Activated CD4-positive, alpha-beta T cell treated with anti-CD3 and anti-CD28 coated beads for 48 hours (primary cell): ENCODE data around the gene SHPK.
A peak's percentile ranks its signal among the peaks of the same experiment; 100 is the strongest.
"Not testable (repeated sequence)": the region's sequence is repeated elsewhere in the genome, so short reads cannot be mapped to it uniquely, and the experiment has no call there.

Experiments
- DNase-seq: peaks from one replicate; pipeline ENCODE4 v3.0.0-alpha.2; 2020

The SHPK gene

DNA sequence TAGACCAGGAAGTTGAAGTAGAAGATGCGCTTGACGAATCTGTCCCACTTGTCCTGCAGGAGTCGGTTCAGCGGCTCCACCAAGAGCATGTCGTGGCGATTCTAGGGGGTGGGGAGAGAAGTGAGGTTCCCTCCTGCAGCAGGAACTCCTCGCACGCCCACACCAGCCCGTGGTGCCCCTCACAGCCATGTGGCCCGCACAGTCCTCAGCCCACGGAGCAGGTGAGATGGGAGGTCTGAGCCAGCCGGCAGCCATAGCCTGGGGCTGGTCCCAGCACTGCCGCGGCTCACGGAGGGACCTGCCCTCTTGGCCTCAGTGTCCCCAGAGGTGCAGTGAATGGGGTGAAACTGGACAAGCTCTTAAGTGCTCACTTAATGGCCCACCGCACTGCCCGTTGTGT lies 50.2 kb downstream of the SHPK start:
- no peak for DNase-seq

- no peak for DNase-seq
Measured at GRCh38 chr17:3583456-3583855, 52.6 kb downstream of the SHPK start.

DNA sequence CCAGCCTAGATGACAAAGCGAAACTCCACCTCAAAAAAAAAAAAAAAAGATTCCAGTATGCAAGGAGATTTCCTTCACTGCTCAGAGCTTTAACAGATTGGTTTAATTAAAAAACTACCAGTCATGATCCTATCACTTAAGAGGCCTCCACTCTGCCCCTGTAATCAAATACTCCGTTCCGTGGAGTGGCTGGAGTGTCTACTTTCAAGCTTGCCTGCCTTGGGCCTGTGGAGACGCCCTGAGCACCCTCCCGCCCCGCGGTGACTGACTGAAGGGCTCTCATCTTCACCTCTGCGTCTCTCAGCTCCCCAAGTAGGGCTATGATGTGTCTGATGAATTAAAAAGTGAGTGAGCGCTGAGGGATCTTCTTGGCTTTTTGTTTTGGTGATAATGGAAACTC lies 53.1 kb downstream of the SHPK start:
- no peak for DNase-seq

DNA sequence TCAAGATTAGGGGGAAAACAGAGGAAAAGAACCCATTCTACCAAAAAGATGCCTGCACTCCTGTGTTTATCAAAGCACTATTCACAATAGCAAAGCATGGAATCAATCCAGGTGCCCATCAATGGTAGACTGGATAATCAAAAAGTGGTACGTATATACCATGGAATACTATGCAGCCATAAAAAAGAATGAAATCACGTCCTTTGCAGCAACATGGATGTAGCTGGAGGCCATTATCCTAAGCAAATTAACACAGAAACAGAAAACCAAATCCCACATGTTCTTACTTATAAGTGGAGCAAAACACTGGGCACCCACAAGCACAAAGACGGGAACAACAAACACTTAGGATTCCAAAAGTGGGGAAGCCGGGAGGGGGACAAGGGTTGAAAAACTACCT lies 57.4 kb downstream of the SHPK start:
- DNase-seq = not testable (repeated sequence)

GRCh38 chr17:3576970-3577369 lies 59.1 kb downstream of the SHPK start:
- DNase-seq = no peak

- DNase-seq = no peak
Measured at GRCh38 chr17:3575511-3575910, 60.5 kb downstream of the SHPK start.

- no peak for DNase-seq
Measured at GRCh38 chr17:3574231-3574630, 61.8 kb downstream of the SHPK start.

DNA sequence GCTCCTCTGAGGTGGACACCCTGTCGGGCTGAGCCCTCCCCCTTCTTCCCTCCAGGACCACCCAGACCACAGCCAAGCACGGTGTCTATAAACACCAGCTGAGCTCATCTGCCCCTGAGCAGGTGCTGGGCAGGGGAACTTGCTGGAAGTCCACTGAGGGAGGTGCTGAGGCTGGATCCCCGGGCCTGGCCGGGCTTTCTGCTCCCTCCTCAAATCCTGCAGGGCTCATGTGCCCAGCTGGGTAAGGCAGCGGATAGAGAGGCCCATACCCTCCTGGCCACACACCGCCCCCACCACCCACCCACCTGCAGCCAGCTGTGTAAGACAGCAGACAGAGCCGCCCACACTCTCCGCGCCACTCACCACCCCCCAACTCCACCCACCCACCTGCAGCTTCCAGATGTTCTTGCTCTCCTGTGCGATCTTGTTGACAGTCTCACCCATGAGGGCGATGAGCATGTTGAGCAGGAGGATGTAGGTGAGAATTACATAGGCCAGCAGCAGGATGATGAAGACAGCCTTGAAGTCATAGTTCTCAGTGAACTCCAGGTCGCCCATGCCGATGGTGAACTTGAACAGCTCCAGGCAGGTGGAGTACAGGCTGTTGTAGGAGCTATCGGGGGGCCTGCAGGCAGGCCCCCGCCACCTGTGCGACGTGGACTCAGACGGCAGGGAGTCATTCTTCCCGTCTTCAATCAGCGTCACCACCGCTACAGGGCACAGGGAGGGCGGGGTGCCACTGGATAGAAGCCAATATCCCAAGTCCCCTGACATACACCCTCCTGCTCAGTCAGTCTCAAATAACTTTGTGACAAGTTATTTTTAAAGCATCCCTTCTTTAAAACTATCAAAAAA lies 62.6 kb downstream of the SHPK start:
- DNase-seq = no peak

GRCh38 chr17:3572231-3572630 lies 63.8 kb downstream of the SHPK start:
- no peak for DNase-seq

GRCh38 chr17:3571043-3571900 lies 64.8 kb downstream of the SHPK start:
- no peak for DNase-seq

GRCh38 chr17:3569534-3570137 lies 66.4 kb downstream of the SHPK start:
- no peak for DNase-seq

- no peak for DNase-seq
Measured at GRCh38 chr17:3566551-3566950, 69.5 kb downstream of the SHPK start.

GRCh38 chr17:3565143-3565542 lies 70.9 kb downstream of the SHPK start:
- DNase-seq = no peak

- DNase-seq = not testable (repeated sequence)
Measured at GRCh38 chr17:3564241-3564640, 71.8 kb downstream of the SHPK start.

DNA sequence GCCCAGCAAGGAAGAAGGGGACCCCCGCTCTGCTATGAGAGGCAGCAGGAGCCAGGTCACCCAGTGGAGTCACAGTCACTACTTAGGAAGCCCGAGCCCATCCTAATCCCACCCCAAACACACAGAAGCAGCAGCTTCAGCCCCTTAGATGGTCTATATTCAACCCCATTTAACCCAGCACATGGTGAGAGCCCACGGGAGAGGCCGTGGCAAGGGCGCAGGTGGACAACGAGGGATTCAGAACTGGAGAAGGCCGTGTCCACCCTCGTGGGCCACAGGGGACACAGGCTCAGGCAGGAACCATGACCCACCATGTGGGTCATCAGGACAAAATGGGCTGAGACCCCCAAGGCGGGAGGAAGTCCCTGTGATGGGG lies 76.8 kb downstream of the SHPK start:
- DNase-seq = no peak

DNA sequence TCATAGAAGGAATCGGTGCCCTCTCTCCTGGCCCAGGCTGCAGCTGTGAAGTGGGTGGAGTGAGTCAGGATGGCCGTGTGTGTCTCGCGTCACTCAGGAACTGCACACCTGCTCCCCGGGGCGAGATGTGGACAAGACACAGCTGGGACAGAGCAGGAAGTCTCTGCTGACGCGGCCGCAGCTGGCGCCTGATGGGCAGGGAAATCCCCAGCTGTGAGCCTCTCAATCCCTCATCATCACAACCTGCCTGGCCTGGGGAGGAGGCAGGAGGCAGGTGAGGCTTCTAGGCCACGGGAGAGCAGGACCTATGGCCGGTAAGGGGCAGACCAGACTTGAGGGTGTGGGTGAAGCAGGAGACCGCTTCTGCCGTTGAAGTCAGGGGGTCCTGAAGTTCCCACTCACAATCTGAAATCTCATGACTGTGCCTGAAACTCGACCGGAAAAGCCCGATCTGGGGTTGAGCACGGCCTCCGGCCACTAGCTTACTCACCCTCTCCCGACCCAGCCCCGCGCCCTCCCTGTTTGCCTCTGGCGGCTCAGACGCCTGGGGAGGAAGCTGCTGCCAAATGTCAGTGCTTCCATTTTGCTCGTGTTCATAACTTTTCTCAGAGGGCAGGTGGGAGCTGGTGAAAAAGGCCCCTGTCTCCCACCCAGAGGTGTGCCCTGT lies 77.3 kb downstream of the SHPK start:
- DNase-seq = peak; percentile 75
